Measurements from ENCODE around the gene CFD.

Gene CFD

GRCh38 chr19:821231-821824, 38.1 kb upstream of the CFD start:
- 0% methylated on average over 31 of the region's 64 CpGs for WGBS (ENCODE audit: insufficient coverage)
- no peak for DNase-seq
- ChIA-PET CTCF (interaction anchor here (0.6 kb wide), 1 partner anchor 40 kb away, joined by 4 read pairs; no protein-coding TSS in a partner anchor), POLR2A (no interaction called here)
- H3K27me3 ChIP-seq (replicated peaks in 2 of 5; ENCODE audit: control insufficient read depth in 4 of 5, insufficient read depth in 5 of 5, low read length in 4 of 5) = peaks cover 0 to 36% (median 6%) of the 10 kb centered on the region in 5 experiments
- peak overlapping the region in 3 of 7 experiments; percentile 15 to 50 (median 36) for H3K4me3 ChIP-seq (ENCODE audit: control insufficient read depth in 1 of 7, extremely low read depth in 1 of 7, insufficient read depth in 4 of 7, low read depth in 2 of 7, low read length in 6 of 7)
- no peaks in the 10 kb centered on the region for H3K9me3 ChIP-seq (ENCODE audit: control extremely low read depth in 1 of 5, control insufficient read depth in 4 of 5, insufficient read depth in 2 of 5, low read depth in 1 of 5, low read length in 4 of 5)
- peaks cover 0 to 7% (median 5%) of the 10 kb centered on the region in 4 experiments for H3K4me1 ChIP-seq (ENCODE audit: control extremely low read depth in 1 of 4, control insufficient read depth in 4 of 4, insufficient read depth in 4 of 4, low read length in 3 of 4)
- no peaks in the 10 kb centered on the region for H3K36me3 ChIP-seq (ENCODE audit: control insufficient read depth in 4 of 4, insufficient read depth in 4 of 4, low read length in 3 of 4)
- no peak overlapping the region for H3K27ac ChIP-seq (ENCODE audit: insufficient read depth in 1 of 2, low read depth in 1 of 2, low read length in 2 of 2, poor library complexity in 1 of 2, severe bottlenecking in 2 of 2)

GRCh38 chr19:821825-822503, 37.5 kb upstream of the CFD start, which contains the start of gene PLPPR3:
PLPPR3 (minus strand) TSS chr19:821955; CDS start chr19:821559, 396 bp downstream.
- peak within 1 kb of the TSS in 3 of 7 experiments; percentile 15 to 50 (median 36) for H3K4me3 ChIP-seq (ENCODE audit: control insufficient read depth in 1 of 7, extremely low read depth in 1 of 7, insufficient read depth in 4 of 7, low read depth in 2 of 7, low read length in 6 of 7)
- no peaks in the 10 kb centered on the region for H3K9me3 ChIP-seq (ENCODE audit: control extremely low read depth in 1 of 5, control insufficient read depth in 4 of 5, insufficient read depth in 2 of 5, low read depth in 1 of 5, low read length in 4 of 5)
- CTCF ChIA-PET = no interaction called here
- DNase-seq = no peak
- under 1% methylated on average over 21 of the region's 86 CpGs for WGBS (ENCODE audit: insufficient coverage)
- H3K4me1 ChIP-seq (ENCODE audit: control extremely low read depth in 1 of 4, control insufficient read depth in 4 of 4, insufficient read depth in 4 of 4, low read length in 3 of 4) = peaks cover 0 to 7% (median 5%) of the 10 kb centered on the region in 4 experiments
- H3K27ac ChIP-seq (ENCODE audit: insufficient read depth in 1 of 2, low read depth in 1 of 2, low read length in 2 of 2, poor library complexity in 1 of 2, severe bottlenecking in 2 of 2) = no peak within 1 kb of the TSS
- H3K36me3 ChIP-seq (ENCODE audit: control insufficient read depth in 4 of 4, insufficient read depth in 4 of 4, low read length in 3 of 4) = no peaks in the 10 kb centered on the region
- POLR2A ChIA-PET = no interaction called here
- peaks cover 0 to 36% (median 6%) of the 10 kb centered on the region in 5 experiments for H3K27me3 ChIP-seq (replicated peaks in 2 of 5; ENCODE audit: control insufficient read depth in 4 of 5, insufficient read depth in 5 of 5, low read length in 4 of 5)

DNA sequence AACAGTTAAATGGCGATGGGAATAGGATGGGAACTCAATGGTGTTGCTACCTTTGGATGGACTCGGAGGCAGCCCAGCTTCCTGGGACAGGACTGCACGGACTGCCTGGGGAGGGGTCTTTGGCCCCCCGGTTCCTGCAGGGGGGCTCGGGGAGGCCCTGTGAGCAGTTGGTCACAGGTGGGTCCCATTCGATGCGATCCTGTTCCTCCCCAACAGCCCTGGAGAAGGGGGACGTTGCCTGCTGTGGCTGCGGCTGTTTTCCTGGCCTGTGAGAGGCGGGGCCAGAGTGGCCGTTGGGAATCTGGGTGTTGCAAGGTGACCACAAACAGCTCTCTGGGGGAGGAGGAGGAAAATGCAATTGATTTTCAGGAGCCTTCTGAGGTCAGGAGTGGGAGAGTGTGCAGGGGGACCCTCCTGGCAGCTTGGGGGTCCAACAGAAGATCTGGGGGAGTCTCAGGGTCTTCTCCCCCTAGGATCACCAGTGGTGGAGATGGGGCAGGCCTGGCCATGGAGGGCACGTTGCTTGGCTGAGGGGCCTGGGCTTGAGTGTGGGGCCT, 35.8 kb upstream of the CFD start:
- peak overlapping the region in 1 of 2 experiments; percentile 69 for H3K27ac ChIP-seq (ENCODE audit: insufficient read depth in 1 of 2, low read depth in 1 of 2, low read length in 2 of 2, poor library complexity in 1 of 2, severe bottlenecking in 2 of 2)
- 66% methylated on average over 11 of the region's 12 CpGs for WGBS (ENCODE audit: insufficient coverage)

GRCh38 chr19:824885-825284, 34.6 kb upstream of the CFD start:
- Histone ChIP-seq H3K36me3 (ENCODE audit: control insufficient read depth in 4 of 4, insufficient read depth in 4 of 4, low read length in 3 of 4) (no peaks in the 10 kb centered on the region), H3K27ac (ENCODE audit: insufficient read depth in 1 of 2, low read depth in 1 of 2, low read length in 2 of 2, poor library complexity in 1 of 2, severe bottlenecking in 2 of 2) (no peak overlapping the region), H3K4me3 (ENCODE audit: control insufficient read depth in 1 of 7, extremely low read depth in 1 of 7, insufficient read depth in 4 of 7, low read depth in 2 of 7, low read length in 6 of 7) (no peak overlapping the region), H3K9me3 (ENCODE audit: control extremely low read depth in 1 of 5, control insufficient read depth in 4 of 5, insufficient read depth in 2 of 5, low read depth in 1 of 5, low read length in 4 of 5) (no peaks in the 10 kb centered on the region), H3K27me3 (replicated peaks in 2 of 5; ENCODE audit: control insufficient read depth in 4 of 5, insufficient read depth in 5 of 5, low read length in 4 of 5) (peaks cover 0 to 39% (median 6%) of the 10 kb centered on the region in 5 experiments), H3K4me1 (ENCODE audit: control extremely low read depth in 1 of 4, control insufficient read depth in 4 of 4, insufficient read depth in 4 of 4, low read length in 3 of 4) (peaks cover 0 to 7% (median 6%) of the 10 kb centered on the region in 4 experiments)
- POLR2A ChIA-PET = no interaction called here
- 71% methylated on average over 7 of the region's 15 CpGs for WGBS (ENCODE audit: insufficient coverage)
- DNase-seq = no peak
- CTCF ChIA-PET = no interaction called here

More for the DNA sequence above, 35.8 kb upstream of the CFD start:
- Histone ChIP-seq H3K4me3 (ENCODE audit: control insufficient read depth in 1 of 7, extremely low read depth in 1 of 7, insufficient read depth in 4 of 7, low read depth in 2 of 7, low read length in 6 of 7) (no peak overlapping the region), H3K27me3 (replicated peaks in 2 of 5; ENCODE audit: control insufficient read depth in 4 of 5, insufficient read depth in 5 of 5, low read length in 4 of 5) (peaks cover 0 to 39% (median 6%) of the 10 kb centered on the region in 5 experiments), H3K36me3 (ENCODE audit: control insufficient read depth in 4 of 4, insufficient read depth in 4 of 4, low read length in 3 of 4) (no peaks in the 10 kb centered on the region), H3K9me3 (ENCODE audit: control extremely low read depth in 1 of 5, control insufficient read depth in 4 of 5, insufficient read depth in 2 of 5, low read depth in 1 of 5, low read length in 4 of 5) (no peaks in the 10 kb centered on the region), H3K4me1 (ENCODE audit: control extremely low read depth in 1 of 4, control insufficient read depth in 4 of 4, insufficient read depth in 4 of 4, low read length in 3 of 4) (peaks cover 0 to 7% (median 6%) of the 10 kb centered on the region in 4 experiments)
- no peak for DNase-seq
- CTCF ChIA-PET = no interaction called here
- POLR2A ChIA-PET = no interaction called here

DNA sequence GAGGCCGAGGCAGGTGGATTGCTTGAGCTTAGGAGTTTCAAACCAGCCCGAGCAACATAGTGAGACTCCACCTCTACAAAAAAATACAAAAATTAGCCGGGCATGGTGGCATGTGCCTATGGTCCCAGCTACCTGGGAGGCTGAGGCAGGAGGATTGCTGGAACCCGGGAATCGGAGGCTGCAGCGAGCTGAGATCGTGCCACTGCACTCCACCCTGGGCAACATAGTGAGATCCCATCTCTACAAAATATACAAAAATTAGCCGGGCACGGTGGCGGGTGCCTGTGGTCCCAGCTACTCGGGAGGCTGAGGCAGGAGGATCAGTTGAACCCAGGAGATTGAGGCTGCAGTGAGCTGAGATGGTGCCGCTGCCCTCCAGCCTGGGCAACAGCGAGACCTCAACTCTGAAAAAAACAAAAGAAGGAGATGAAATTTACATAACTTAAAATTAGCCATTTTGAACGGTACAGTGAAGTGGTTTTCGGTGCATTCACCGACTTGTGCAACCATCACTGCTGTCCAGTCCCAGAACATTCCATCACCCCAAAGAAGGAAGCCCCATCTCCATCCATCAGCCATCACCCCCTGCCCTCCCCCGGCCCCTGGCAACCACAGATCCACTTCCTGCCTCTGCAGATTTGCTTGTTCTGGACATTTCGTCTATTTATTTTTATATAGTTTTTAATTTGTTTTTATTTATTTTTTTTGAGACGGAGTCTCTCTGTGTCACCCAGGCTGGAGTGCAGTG, 33.4 kb upstream of the CFD start:
- 93% methylated on average over 8 of the region's 19 CpGs for WGBS (ENCODE audit: insufficient coverage)
- no peak for DNase-seq
- ChIA-PET CTCF (interaction anchor here (0.6 to 1.0 kb wide), 2 partner anchors 14 to 180 kb away, joined by 3 to 4 read pairs; no protein-coding TSS in a partner anchor), POLR2A (interaction anchor here (0.6 kb wide), 1 partner anchor 72 kb away, joined by 4 read pairs; no protein-coding TSS in a partner anchor)
- H3K27ac ChIP-seq (ENCODE audit: insufficient read depth in 1 of 2, low read depth in 1 of 2, low read length in 2 of 2, poor library complexity in 1 of 2, severe bottlenecking in 2 of 2) = no peak overlapping the region
- no peaks in the 10 kb centered on the region for H3K36me3 ChIP-seq (ENCODE audit: control insufficient read depth in 4 of 4, insufficient read depth in 4 of 4, low read length in 3 of 4)
- no peaks in the 10 kb centered on the region for H3K9me3 ChIP-seq (ENCODE audit: control extremely low read depth in 1 of 5, control insufficient read depth in 4 of 5, insufficient read depth in 2 of 5, low read depth in 1 of 5, low read length in 4 of 5)
- peaks cover 0 to 31% (median 3%) of the 10 kb centered on the region in 5 experiments for H3K27me3 ChIP-seq (replicated peaks in 2 of 5; ENCODE audit: control insufficient read depth in 4 of 5, insufficient read depth in 5 of 5, low read length in 4 of 5)
- peaks cover 0 to 7% (median 6%) of the 10 kb centered on the region in 4 experiments for H3K4me1 ChIP-seq (ENCODE audit: control extremely low read depth in 1 of 4, control insufficient read depth in 4 of 4, insufficient read depth in 4 of 4, low read length in 3 of 4)
- no peak overlapping the region for H3K4me3 ChIP-seq (ENCODE audit: control insufficient read depth in 1 of 7, extremely low read depth in 1 of 7, insufficient read depth in 4 of 7, low read depth in 2 of 7, low read length in 6 of 7)

GRCh38 chr19:827314-827709, 32.2 kb upstream of the CFD start:
- H3K27ac ChIP-seq (ENCODE audit: insufficient read depth in 1 of 2, low read depth in 1 of 2, low read length in 2 of 2, poor library complexity in 1 of 2, severe bottlenecking in 2 of 2) = no peak overlapping the region
- H3K4me3 ChIP-seq (ENCODE audit: control insufficient read depth in 1 of 7, extremely low read depth in 1 of 7, insufficient read depth in 4 of 7, low read depth in 2 of 7, low read length in 6 of 7) = no peak overlapping the region
- no peaks in the 10 kb centered on the region for H3K9me3 ChIP-seq (ENCODE audit: control extremely low read depth in 1 of 5, control insufficient read depth in 4 of 5, insufficient read depth in 2 of 5, low read depth in 1 of 5, low read length in 4 of 5)
- no peak for DNase-seq
- no peaks in the 10 kb centered on the region for H3K36me3 ChIP-seq (ENCODE audit: control insufficient read depth in 4 of 4, insufficient read depth in 4 of 4, low read length in 3 of 4)
- ChIA-PET CTCF (interaction anchor here (0.8 to 1.0 kb wide), 2 partner anchors 12 to 24 kb away, joined by 3 read pairs; no protein-coding TSS in a partner anchor), POLR2A (no interaction called here)
- 97% methylated on average over 5 of the region's 11 CpGs for WGBS (ENCODE audit: insufficient coverage)
- peaks cover 0 to 7% (median 5%) of the 10 kb centered on the region in 4 experiments for H3K4me1 ChIP-seq (ENCODE audit: control extremely low read depth in 1 of 4, control insufficient read depth in 4 of 4, insufficient read depth in 4 of 4, low read length in 3 of 4)
- H3K27me3 ChIP-seq (replicated peaks in 2 of 5; ENCODE audit: control insufficient read depth in 4 of 5, insufficient read depth in 5 of 5, low read length in 4 of 5) = peaks cover 0 to 23% (median 3%) of the 10 kb centered on the region in 5 experiments

Measured in common myeloid progenitor, CD34-positive (primary cell).